ENCODE measurements around the gene TENM4. TPM values are rescaled to one million over a fixed set of nuclear protein-coding genes. Genes with fewer than 3 reads are reported as not detected.

The TENM4 gene
- total and polyA plus RNA-seq, 10 of the 15 experiments (the other 5 are each of a cell fraction or from before 2014, with no cell fraction given) = 0.03 to 0.12 (median 0.06) TPM; not detected in 7

GRCh38 chr11:78901831-78902230 is 539.0 kb downstream of the TENM4 start:
- no peak overlapping the region for H3K4me2 ChIP-seq (ENCODE audit: control insufficient read depth, insufficient read depth)
- H3K9me3 ChIP-seq (replicated peaks; ENCODE audit: control insufficient read depth, insufficient read depth, low read length) = no peaks in the 10 kb centered on the region
- H3K27me3 ChIP-seq (replicated peaks in 1 of 2; ENCODE audit: control insufficient read depth in 2 of 2, insufficient read depth in 2 of 2, low read length in 1 of 2) = peaks cover 0 to 1% of the 10 kb centered on the region in 2 experiments; a peak in 2 of 4 replicates
- H4K20me1 ChIP-seq (ENCODE audit: control insufficient read depth, insufficient read depth) = no peaks in the 10 kb centered on the region
- RAD21 ChIA-PET (ENCODE audit: unreplicated experiment) = interaction anchor here (2.0 kb wide), 1 partner anchor 198 kb away, joined by 6 read pairs; no protein-coding TSS in a partner anchor
- H3K9ac ChIP-seq (ENCODE audit: control insufficient read depth, insufficient read depth, low read length) = no peak overlapping the region
- FAIRE-seq = no peak
- H3K27ac ChIP-seq (ENCODE audit: control insufficient read depth, insufficient read depth) = no peak overlapping the region
- no peaks in the 10 kb centered on the region for H3K36me3 ChIP-seq (ENCODE audit: control insufficient read depth in 2 of 2, insufficient read depth in 2 of 2, low read length in 1 of 2)
- WGBS (ENCODE audit: insufficient coverage, insufficient replicate concordance, low lambda C conversion rate, missing lambda C conversion rate) = 67% methylated on average over 5 of the region's 5 CpGs
- POLR2A ChIA-PET = no interaction called here
- H3K4me3 ChIP-seq = no peak overlapping the region
- BruUV-seq (replicated peaks) = no TSS peak
- no peaks in the 10 kb centered on the region for H3K4me1 ChIP-seq (ENCODE audit: control insufficient read depth, insufficient read depth, low read length)
- H2AFZ ChIP-seq (ENCODE audit: control insufficient read depth, low read depth, low read length) = no peak overlapping the region
- intact Hi-C loops (cut with micrococcal nuclease; ENCODE audit: unreplicated experiment) (no loop called here), in situ Hi-C loops (cut with MboI) (no loop called here)
- ATAC-seq = no peak
- CTCF ChIA-PET = interaction anchor here (0.9 to 1.4 kb wide), 3 partner anchors 13 to 256 kb away, joined by 3 to 6 read pairs (median 3); no protein-coding TSS in a partner anchor
- TF ChIP-seq SREBF2 (IDR thresholded peaks at IDR 0.05; ENCODE audit: low read length) (no peak), NFYA (IDR thresholded peaks at IDR 0.05; ENCODE audit: borderline replicate concordance, low read depth, low read length) (no peak), MYC (IDR thresholded peaks at IDR 0.05; ENCODE audit: insufficient read depth, insufficient read length, insufficient replicate concordance, low read length, severe bottlenecking) (no peak), HDAC2 (IDR thresholded peaks at IDR 0.05) (no peak), CEBPB (IDR thresholded peaks at IDR 0.05; ENCODE audit: borderline replicate concordance in 1 of 2, low read depth in 2 of 2, low read length in 2 of 2) (no peak), FOXM1 (IDR thresholded peaks at IDR 0.05; ENCODE audit: low read depth, low read length) (no peak), CEBPZ (IDR thresholded peaks at IDR 0.05; ENCODE audit: low read depth, low read length) (no peak), ZBTB11 (CRISPR knock-in tag; IDR thresholded peaks at IDR 0.05) (no peak), POLR2AphosphoS5 (IDR thresholded peaks at IDR 0.05; ENCODE audit: low read length) (no peak), USF2 (IDR thresholded peaks at IDR 0.05; ENCODE audit: borderline replicate concordance, low read depth, low read length) (no peak), ZNF384 (IDR thresholded peaks at IDR 0.05; ENCODE audit: borderline replicate concordance, low read depth, low read length) (no peak), ASH2L (IDR thresholded peaks at IDR 0.05; ENCODE audit: borderline replicate concordance, low read depth) (no peak), RFX5 (IDR thresholded peaks at IDR 0.05; ENCODE audit: low read depth, low read length) (no peak)
- SMC1A ChIA-PET (ENCODE audit: uncharacterized antibody, unreplicated experiment) = interaction anchor here (0.6 to 1.3 kb wide), 2 partner anchors 12 to 198 kb away, joined by 3 to 4 read pairs; no protein-coding TSS in a partner anchor
- no peak for DNase-seq (ENCODE audit: low read depth, low spot score)
- H3K79me2 ChIP-seq (ENCODE audit: control insufficient read depth, insufficient read depth, low read length) = no peaks in the 10 kb centered on the region
